Sciatic nerve (tissue), 2 donors: ENCODE measurements around the gene CEP128. TPM values are rescaled to one million over a fixed set of nuclear protein-coding genes. Genes with fewer than 3 reads are reported as not detected.
"Not testable (repeated sequence)": the region's sequence is repeated elsewhere in the genome, so short reads cannot be mapped to it uniquely, and the experiment has no call there.

Experiments
- ATAC-seq: fragments of 200-7000 bp; cut with Tn5 transposase; one replicate; pipeline ENCODE4 v1.9.1; 2020; ENCODE audit warnings: mild to moderate bottlenecking, moderate library complexity
- DNase-seq: peaks from one replicate; pipeline ENCODE4 v3.0.0-alpha.2; 2020; ENCODE audit warnings: low spot score
- intact Hi-C: fragments of 100-400 bp; cut with DNase I; formaldehyde crosslinking; loops from one replicate; pipeline ENCODE4 v1.14.2; 2022
- total RNA-seq: library from RNA; stranded (reverse); fragmentation: NEBNext Ultra II Directional; extraction: Animal tissue kit (Norgen Biotek cat#: 25700); gene quantifications from one replicate; pipeline ENCODE4 v1.2.1, GENCODE V29; 2021
- donor health status: DM: no; HTN: no; CAD: no.
- donor health status: DM: no; HTN: no; CAD: no.

CEP128 gene
- total RNA-seq, 1 donor from 2014 or later = 14.5 TPM

DNA sequence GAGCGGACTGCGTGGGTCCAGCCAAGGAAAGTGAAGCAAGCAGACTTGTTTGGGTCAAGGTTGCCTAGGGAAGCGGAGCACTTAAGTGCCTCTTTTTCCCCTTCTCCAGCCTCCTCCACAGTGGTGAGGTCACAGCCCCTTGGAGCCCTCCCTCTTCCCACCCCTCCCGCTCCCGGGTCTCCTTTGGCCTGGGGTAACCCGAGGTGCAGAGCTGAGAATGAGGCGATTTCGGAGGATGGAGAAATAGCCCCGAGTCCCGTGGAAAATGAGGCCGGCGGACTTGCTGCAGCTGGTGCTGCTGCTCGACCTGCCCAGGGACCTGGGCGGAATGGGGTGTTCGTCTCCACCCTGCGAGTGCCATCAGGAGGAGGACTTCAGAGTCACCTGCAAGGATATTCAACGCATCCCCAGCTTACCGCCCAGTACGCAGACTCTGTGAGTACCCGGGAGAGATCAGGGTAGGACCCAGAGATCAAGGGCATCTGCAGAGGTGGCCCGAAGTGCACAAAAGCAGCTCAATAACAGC is 13.9 kb upstream of the CEP128 start, which contains the start of gene TSHR:
TSHR (plus strand) TSS at position 206 of the 526 bp plus-strand sequence; CDS start at position 266, 60 bp downstream.
- intact Hi-C loops = no loop called here
- ATAC-seq = peak; percentile 64
- no peak for DNase-seq

DNA sequence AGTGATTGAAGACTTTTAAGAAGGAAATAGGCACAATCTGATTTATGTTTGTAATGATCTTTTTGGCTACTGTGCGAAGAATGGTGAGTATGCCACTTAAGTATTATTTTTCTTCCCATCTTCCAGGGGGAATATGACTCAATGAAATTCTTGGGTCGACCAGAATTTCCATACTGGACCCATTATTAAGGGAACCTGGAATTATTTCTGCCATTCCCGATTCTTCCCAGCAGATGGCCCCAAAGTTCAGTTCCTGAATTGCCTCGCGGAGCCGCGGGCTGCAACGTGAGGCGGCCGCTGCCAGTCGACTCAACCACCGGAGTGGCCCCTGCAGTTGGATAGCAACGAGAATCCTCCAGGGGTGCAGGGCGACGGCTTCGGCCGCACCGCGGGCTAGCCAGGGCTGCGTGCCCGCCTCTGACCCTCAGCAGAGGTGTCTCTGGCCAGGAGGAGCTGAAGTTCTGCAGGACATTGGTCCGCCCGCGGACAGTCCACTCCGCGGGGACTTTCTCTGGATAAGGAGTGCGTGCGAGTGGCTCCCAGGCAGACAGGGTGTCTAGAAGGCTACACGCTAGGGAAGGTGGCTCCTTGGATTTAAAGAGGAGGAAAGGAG is 13.3 kb upstream of the CEP128 start:
- DNase-seq (peak; percentile 89), ATAC-seq (peak; percentile 92)
- intact Hi-C loops = no loop called here

DNA sequence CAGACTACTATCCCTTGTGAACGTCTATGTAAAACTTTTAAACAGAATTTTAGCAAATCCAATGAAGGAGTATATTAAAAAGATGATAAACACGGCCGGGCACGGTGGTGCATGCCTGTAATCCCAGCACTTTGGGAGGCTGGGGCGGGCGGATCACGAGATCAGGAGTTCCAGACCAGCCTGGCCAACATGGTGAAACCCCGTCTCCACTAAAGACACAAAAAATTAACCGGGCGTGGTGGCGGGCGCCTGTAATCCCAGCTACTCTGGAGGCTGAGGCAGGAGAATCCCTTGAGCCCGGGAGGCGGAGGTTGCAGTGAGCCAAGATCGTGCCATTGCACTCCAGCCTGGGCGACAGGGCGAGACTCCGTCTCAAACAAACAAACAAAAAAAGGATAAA is 11.7 kb upstream of the CEP128 start:
- DNase-seq, ATAC-seq, intact Hi-C loops: not testable (repeated sequence)

DNA sequence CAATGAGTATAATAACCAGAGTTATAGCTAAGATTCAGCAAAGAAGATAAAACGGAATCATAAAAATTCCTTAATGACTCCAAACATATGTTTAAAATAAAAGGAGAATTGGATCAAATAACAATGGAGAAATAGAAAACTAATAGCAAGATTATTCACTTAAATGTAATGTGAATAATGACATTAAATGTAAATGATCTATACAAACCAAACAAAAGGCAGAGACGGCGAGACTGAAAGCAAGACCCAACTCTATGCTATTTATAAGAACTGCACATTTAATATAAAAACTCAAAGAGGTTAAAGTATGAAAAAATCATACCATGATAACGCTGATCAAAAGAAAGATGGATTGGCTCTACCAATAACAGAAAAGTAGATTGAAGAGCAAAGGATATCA is 10.0 kb upstream of the CEP128 start:
- DNase-seq (no peak), ATAC-seq (no peak)
- intact Hi-C loops = no loop called here

DNA sequence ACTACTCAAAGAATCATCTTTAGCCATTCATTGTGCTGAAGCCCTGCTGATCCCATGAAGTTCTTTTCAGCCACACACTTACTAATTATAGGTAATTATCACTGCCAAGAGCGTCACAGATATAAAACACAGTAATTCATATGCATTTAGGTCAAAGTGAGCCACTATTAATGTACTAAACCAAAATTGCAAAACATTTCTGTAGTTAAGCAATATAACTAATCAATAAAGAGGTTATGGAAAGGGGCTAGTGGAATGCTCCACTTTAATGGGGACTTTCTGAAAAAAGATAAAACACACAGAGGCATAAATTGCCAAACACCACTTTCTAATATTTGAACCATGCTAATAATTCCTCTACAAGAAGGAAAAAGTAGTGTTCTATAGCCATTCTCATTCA is 6.8 kb upstream of the CEP128 start:
- ATAC-seq = no peak
- DNase-seq = no peak
- intact Hi-C loops = no loop called here

DNA sequence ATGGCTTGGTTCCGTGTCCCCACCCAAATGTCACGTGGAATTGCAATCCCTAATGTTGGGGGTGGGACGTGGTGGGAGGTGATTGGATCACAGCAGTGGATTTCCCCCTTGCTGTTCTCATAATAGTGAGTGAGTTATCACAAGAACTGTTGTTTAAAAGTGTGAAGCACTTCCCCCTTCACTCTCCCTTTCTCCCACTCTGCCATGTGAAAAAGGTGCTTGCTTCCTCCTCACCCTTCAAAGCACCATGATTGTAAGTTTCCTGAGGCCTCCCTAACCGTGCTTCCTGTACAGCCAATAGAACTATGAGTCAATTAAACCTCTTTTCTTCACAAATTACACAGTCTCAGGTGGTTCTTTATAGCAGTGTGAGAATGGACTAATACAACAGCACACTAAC is 5.3 kb upstream of the CEP128 start:
- ATAC-seq = no peak
- intact Hi-C loops = no loop called here
- no peak for DNase-seq

DNA sequence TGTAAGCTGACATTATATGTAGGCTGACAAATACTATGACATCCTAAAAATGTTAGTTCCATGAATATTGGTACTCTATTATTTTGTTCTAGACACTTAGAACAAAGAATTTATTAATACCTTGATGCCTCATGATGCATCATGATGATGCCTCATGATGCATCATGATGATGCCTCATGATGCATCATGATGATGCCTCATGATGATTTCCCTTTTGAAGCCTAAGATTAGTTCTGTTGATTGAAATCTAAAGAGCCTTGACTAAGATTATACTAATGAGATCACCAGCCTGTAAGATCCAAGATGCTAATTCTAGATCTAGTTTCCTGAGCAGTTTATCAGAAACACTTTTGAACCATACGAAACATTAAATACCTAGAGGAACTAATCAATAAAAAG is 4.6 kb upstream of the CEP128 start:
- ATAC-seq (no peak), DNase-seq (no peak)
- intact Hi-C loops = no loop called here

DNA sequence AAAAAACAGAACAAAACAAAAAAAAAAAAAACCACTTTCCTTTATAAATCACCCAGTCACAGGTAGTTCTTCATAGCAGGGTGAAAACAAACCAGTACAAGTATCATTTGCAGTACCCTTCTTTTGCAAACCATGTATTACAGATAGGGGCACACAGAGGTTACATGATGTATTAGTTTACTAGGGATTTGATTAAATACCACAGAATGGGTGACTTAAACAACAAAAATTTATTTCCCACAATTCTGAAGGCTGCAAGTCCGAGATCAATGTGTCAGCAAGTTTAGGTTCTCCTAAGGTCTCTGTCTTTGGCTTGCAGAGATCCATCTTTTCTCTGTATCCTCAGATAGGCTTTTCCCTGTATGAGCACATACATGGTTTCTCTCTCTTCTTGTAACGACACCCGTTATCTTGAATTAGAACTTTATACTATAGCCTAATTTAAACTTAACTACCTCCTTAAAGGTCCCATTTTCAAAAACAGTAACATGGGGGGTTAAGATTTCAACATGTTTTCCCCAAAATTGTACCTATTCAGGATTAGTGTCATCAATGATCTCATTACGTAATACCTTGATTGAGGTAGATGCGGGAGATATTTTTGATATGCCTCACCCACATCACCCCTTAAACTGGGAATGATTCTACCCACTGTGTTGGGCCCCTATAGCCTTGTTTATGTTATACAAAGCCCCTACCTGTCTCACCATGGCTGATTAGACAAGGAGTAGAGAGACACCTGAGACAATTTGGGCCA is 3.5 kb upstream of the CEP128 start:
- intact Hi-C loops = no loop called here
- DNase-seq (no peak), ATAC-seq (no peak)

DNA sequence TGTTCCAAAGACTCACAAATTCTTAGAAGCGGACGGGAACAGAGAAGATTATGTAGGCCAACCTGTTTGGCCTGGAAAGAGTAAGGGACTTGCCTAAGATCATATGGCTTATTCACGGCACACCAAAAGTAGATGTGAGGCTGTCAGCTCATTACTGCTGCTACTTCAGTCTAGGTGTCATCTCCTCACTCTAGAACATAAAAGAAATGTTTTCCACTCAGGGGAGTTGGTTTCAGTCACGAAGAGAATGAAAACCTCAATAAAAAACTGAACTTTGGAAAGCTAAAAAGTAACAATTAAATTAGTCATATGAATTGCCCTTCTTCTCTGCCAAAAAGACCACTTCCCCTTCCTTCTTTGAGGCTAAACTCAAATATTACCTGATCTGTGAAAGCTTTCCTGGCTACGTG is 658 bp upstream of the CEP128 start:
- intact Hi-C loops = no loop called here
- ATAC-seq (peak; percentile 9), DNase-seq (no peak)

DNA sequence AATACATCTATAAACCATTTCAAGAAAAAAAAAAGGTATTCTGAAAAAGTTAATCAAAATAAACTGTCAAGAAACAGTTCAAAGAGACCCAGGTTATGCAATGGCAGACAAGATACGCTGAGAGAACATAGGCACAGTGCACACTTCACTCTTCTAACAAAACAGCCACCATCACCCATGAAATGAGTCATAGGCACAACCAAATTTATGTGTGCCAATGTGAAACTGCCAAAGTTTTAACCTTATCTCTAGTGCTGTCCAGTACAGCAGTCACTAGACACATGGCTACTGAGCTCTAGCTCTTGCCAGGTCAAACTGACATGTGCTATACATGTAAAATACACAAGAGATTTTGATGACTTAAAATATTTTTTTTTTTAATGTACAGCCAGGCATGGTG is 1.4 kb downstream of the CEP128 start:
- ATAC-seq (no peak), DNase-seq (no peak)
- intact Hi-C loops = no loop called here

DNA sequence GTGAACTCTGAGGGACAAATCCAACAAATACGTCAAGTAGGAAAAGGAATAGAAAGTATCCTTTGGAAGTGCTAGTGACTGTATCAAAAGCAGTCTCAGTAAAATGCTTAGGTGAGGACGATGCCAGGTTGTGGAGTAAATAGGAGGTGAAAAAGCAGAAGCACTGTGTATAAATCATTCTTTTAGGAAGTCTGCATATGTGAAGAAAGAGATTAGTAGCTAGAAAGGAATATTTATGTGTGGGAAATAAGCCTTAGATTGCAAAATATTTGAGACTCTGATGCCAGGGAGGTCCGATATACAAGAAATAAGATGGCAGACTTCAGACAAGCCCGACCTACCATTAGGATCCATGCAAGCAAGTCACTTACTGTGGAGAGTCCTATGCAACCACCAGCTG is 7.9 kb downstream of the CEP128 start:
- ATAC-seq = no peak
- DNase-seq = no peak
- intact Hi-C loops = no loop called here

DNA sequence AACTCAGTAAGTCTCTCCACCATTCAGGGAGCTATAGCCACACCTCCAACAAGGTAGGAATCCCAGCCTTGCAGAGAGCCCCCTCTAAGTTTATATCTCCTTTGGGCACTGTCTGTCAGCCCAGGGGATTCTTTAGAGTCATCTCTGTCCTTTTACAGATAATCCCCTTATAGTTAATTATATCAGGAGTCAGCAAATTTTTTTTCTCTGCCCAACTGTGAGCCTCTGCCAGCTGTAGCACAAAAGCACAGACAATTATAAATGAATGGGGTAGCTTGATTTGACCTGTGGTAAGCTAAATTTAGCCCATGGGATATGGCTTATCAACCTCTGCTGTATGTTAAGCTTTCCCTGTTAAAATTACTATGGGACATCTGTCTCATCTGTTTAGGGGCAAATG is 8.3 kb downstream of the CEP128 start:
- DNase-seq (no peak), ATAC-seq (no peak)
- intact Hi-C loops = no loop called here

DNA sequence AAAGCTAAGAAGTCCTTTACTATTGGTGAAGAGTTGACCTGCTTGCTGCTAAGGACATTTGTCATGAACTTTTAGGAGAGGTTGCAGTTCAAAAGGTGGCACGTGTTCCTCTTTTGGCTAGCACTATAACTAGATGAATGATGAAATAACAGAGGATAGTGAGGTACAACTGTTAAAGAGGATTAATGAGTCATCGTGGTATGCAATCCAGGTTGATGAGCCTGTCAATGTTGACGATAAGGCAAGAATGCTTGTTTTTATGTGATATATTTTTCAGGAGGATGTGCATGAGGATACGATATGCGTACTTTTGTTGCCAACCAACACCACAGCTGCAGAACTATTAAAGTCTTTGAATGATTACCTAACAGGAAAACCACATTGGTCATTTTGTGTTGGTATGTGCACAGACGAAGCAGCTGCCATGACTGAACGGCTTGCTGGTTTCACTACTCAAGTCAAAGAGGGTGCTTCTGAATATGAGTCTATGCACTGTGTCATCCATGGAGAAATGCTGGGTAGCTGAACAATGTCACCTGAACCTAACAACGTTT is 10.6 kb downstream of the CEP128 start:
- ATAC-seq = peak; percentile 46
- intact Hi-C loops = no loop called here

DNA sequence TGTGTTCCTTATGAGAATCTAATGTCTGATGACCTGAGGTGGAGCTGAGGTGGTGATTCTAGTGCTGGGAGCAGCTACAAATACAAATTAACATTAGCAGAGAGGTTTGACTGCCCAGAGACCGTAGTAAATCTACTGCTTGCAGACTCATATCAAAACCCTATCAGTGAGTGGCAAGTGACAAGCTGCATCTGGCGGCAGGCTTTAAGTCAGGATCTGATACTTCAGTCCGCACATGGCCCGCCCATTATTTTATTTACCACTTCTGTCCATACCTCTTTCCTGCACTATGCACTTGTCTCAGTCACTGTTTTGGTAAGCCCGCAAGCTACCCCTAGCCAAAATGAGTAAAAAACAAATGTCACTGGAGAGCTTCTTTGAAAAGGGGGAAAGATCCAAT is 11.4 kb downstream of the CEP128 start:
- intact Hi-C loops = no loop called here
- no peak for DNase-seq
- ATAC-seq = no peak

More for the DNA sequence above, 10.6 kb downstream of the CEP128 start:
- no peak for DNase-seq

DNA sequence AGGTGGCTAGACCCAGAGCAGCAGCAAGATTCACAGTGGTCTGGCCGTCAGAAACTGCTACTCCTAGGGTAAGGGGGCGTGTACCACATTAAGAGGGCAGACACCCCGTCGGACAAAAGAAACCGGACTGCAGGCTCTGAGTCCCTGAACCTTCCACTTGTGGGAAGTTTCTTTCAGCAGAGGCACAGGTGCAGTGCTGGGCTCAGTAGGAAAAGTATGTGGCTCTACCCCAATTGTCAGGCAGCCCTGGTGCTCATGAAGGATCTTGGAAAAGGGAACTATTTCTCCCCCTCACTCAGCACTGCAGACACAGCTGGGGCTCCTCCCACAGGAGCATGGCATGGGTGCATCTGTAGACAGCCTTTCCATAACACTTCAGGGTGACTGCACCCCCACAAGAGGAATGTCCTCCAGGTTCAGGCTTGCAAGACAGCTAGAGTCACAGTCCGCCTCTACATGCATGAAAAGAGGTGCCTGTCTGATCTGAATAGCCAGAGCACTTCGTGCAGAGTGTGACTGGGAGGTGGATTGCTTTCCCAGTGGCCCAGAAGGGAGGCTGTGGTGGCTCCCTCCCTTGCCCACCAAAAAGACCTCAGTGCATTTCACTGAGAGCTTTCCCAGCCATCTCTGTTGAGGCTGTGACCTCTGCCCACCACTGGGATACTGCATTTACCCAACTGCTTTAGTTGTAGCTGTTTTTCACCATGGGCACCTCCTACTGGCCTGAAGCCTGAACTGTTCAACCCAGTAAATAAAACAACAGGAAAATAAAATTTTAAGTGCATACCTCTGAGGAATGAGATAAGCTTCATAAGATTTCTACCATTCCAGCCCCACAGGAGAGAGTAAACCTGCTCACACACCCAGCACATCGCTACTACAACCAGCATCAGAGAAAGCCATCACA is 14.2 kb downstream of the CEP128 start:
- intact Hi-C loops = no loop called here
- DNase-seq (no peak), ATAC-seq (no peak)

DNA sequence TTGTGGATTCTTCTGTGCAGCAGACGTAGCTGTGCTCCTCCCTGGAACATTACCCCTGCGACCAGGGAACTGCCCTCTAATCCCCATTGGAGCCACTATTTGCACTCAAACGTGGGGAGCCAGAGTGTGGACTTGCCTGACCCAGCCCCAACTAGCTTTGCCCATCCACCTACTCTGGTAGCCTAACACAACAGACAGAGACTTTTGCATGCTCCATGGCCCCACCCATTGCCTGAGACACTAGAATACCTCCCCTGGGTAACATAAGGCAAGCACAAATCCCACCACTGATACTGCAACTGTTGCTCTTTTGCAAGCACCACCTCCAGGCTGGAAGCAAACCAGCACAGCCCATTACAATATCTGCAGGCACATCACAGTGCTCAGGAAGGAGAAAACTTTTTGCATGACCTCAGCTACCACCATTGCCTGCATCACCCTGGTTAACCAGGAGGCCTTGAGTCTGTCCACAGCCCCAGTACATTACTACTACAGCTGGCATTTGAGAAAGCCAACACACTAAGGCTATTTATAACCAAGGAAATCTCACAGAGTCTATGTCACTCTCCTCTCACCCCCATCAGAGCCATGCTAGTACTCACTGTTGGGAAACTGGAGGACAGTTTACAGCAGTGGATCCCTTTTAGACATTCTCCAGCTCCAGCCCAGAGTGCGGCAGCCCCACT is 15.0 kb downstream of the CEP128 start:
- intact Hi-C loops = no loop called here
- DNase-seq = no peak
- ATAC-seq = no peak

DNA sequence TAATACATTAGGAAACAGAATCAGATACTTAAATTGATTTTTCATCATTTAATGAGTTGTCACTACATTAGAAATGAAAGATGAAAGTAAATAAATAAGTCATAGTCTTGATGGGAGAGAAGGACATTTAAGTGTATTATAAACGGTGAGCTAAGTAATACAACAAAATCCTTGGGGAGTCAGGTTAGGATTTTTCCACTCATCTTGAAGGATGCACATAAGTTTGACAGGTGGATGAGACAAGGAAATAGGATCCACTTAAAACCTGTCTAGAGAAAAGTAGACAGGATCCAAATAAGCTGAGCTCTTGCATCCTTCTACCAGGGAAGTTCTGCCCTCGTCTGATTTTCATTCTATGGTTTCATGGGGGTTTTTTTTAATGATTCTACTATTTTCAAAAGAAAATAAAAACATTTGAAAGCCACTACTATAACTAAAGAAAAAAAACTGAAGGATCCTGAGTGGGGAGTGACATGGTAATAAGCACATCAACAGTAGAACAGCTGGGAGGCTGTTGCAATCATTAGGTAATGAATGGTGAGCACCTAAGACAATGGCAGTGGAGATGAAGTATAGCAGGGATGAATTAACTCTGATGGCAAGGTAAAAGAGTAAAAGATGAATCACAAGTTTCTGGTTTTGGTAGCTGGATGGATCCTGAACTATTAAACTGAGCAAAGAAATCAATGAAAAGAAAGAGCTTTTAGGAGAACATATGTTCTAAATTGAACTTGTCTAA is 17.0 kb downstream of the CEP128 start:
- no peak for DNase-seq
- ATAC-seq = no peak
- intact Hi-C loops = no loop called here

DNA sequence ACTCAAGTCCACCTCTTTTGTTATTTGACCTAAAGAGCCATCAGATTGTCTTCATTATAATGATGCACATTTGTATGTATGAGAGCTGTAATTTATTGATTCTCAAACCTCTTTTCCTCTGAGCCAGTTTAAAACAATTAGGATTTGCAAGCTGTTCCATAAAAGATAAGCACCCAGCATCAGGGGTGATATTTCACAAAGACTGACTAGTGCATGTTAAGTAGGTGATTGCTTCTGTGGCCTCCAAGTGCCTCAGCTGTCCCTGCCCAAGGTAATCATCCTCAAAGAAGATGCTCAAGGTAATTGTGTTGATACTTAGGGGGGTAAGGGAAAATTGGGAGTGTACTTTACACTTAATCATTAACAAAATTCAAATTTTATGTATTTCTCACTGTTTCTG is 18.2 kb downstream of the CEP128 start:
- intact Hi-C loops = no loop called here
- DNase-seq (no peak), ATAC-seq (no peak)
